HepG2 (cell line): ENCODE measurements around the gene SP9. TPM values are rescaled to one million over a fixed set of nuclear protein-coding genes. Genes with fewer than 3 reads are reported as not detected.

ENCODE experiments used
- CHD4 ChIP-seq: fragments of 200-600 bp; sonication (generic); IDR thresholded peaks from 2 replicates; pipeline ENCODE4 v1.7.0; 2017; ENCODE audit warnings: mild to moderate bottlenecking, low read length, borderline replicate concordance
- ELF1 ChIP-seq: sonication (generic); formaldehyde crosslinking; IDR thresholded peaks from 2 replicates; pipeline ENCODE4 v1.4.0; 2020; ENCODE audit warnings: missing genetic modification reagents
- ERF ChIP-seq: IDR thresholded peaks from 2 replicates; pipeline ENCODE4 v1.6.1; 2018; ENCODE audit warnings: missing biosample characterization, missing genetic modification reagents
- HBP1 ChIP-seq: IDR thresholded peaks from 2 replicates; pipeline ENCODE4 v1.6.1; 2016; ENCODE audit warnings: low read depth, control low read depth
- MEIS2 ChIP-seq: sonication (generic); formaldehyde crosslinking; IDR thresholded peaks from 2 replicates; pipeline ENCODE4 v1.9.0; 2021; ENCODE audit warnings: mild to moderate bottlenecking, missing genetic modification reagents
- MXD3 ChIP-seq: IDR thresholded peaks from 2 replicates; pipeline ENCODE4 v1.6.1; 2016; ENCODE audit warnings: mild to moderate bottlenecking, missing biosample characterization, missing genetic modification reagents
- PHF21A ChIP-seq: sonication (generic); formaldehyde crosslinking; IDR thresholded peaks from 2 replicates; pipeline ENCODE4 v1.5.0; 2020; ENCODE audit warnings: mild to moderate bottlenecking, missing genetic modification reagents
- ZFP37 ChIP-seq: sonication (generic); formaldehyde crosslinking; IDR thresholded peaks from 2 replicates; pipeline ENCODE4 v1.4.0; 2020; ENCODE audit warnings: missing genetic modification reagents, borderline replicate concordance
- ZNF281 ChIP-seq: sonication (generic); formaldehyde crosslinking; IDR thresholded peaks from 2 replicates; pipeline ENCODE4 v1.4.0; 2020; ENCODE audit warnings: missing genetic modification reagents, borderline replicate concordance
- ZNF318 ChIP-seq: sonication (generic); formaldehyde crosslinking; IDR thresholded peaks from 2 replicates; pipeline ENCODE4 v1.4.0; 2020; ENCODE audit warnings: mild to moderate bottlenecking, missing genetic modification reagents
- ZNF577 ChIP-seq: sonication (generic); formaldehyde crosslinking; IDR thresholded peaks from 2 replicates; pipeline ENCODE4 v1.4.0; 2020; ENCODE audit warnings: mild to moderate bottlenecking, low read depth, missing genetic modification reagents, borderline replicate concordance
- ZNF75D ChIP-seq: sonication (generic); formaldehyde crosslinking; IDR thresholded peaks from 2 replicates; pipeline ENCODE4 v1.8.1; 2023; ENCODE audit warnings: missing genetic modification reagents, mild to moderate bottlenecking, borderline replicate concordance
- ZSCAN25 ChIP-seq: sonication (generic); formaldehyde crosslinking; IDR thresholded peaks from 2 replicates; pipeline ENCODE4 v1.8.0; 2022; ENCODE audit warnings: mild to moderate bottlenecking, missing genetic modification reagents
- polyA plus RNA-seq, 8 experiments: library from polyadenylated mRNA; depleted of rRNA in 3 of 8; stranded (reverse) in 7 of 8; unstranded in 1 of 8; fragments of >200 nt; fragmentation: Illumina TruSeq in 4 of 8; extraction: Trizol in 4 of 8; gene quantifications; 2 replicates each; pipeline versions ENCODE4 v1.2.1 to v1.2.3, GENCODE V29; 2011 to 2016; ENCODE audit warnings: low read depth in 4 of 8, missing spikeins in 1 of 8, mixed read lengths in 1 of 8; ENCODE audit not compliant: insufficient read depth in 1 of 8
- total RNA-seq, 5 experiments: library from RNA; depleted of rRNA; stranded (reverse); fragments of >200 nt; fragmentation: Illumina TruSeq; extraction: Trizol; gene quantifications; 2 replicates each; pipeline ENCODE4 v1.2.3, GENCODE V29; 2016; ENCODE audit warnings: low read depth in 1 of 5

SP9 gene
- total and polyA plus RNA-seq, 2 of the 13 experiments (the other 11 are each of a cell fraction or from before 2014, with no cell fraction given): not detected

- TF ChIP-seq ZNF318 (CRISPR knock-in tag): no peak
- no peak for TF ChIP-seq ZFP37 (CRISPR knock-in tag)
- TF ChIP-seq HBP1 (CRISPR knock-in tag): no peak
- peak; percentile 37; the same call in 1 of the 2 replicates for TF ChIP-seq PHF21A (CRISPR knock-in tag)
- no peak for TF ChIP-seq ELF1 (CRISPR knock-in tag)
- no peak for TF ChIP-seq MEIS2
- no peak for TF ChIP-seq CHD4
- no peak for TF ChIP-seq ZNF75D
- peak; percentile 71; the same call in 1 of the 2 replicates for TF ChIP-seq ERF
- no peak for TF ChIP-seq ZNF281 (CRISPR knock-in tag)
- TF ChIP-seq ZSCAN25 (CRISPR knock-in tag): no peak
- peak; percentile 50; the same call in 1 of the 2 replicates for TF ChIP-seq MXD3 (CRISPR knock-in tag)
- TF ChIP-seq ZNF577 (CRISPR knock-in tag): no peak
These were observed 2.0 kb downstream of the SP9 start (continued) for GRCh38 chr2:174336501-174337336.
